ENCODE data around the gene PUS7. TPM values are rescaled to one million over a fixed set of nuclear protein-coding genes. Genes with fewer than 3 reads are reported as not detected.
"Not testable (repeated sequence)": the region's sequence is repeated elsewhere in the genome, so short reads cannot be mapped to it uniquely, and the experiment has no call there.

Gene PUS7
- total RNA-seq, 2 experiments from 2014 or later = 13.1 to 19.4 TPM

GRCh38 chr7:105413887-105414437 lies 108.1 kb downstream of the PUS7 start:
- CTCF ChIA-PET = interaction anchor here (0.9 kb wide), 1 partner anchor 9 kb away, joined by 3 read pairs; no protein-coding TSS in a partner anchor
- no peaks in the 10 kb centered on the region for H3K9me3 Mint-ChIP-seq (ENCODE audit: low read depth)

DNA sequence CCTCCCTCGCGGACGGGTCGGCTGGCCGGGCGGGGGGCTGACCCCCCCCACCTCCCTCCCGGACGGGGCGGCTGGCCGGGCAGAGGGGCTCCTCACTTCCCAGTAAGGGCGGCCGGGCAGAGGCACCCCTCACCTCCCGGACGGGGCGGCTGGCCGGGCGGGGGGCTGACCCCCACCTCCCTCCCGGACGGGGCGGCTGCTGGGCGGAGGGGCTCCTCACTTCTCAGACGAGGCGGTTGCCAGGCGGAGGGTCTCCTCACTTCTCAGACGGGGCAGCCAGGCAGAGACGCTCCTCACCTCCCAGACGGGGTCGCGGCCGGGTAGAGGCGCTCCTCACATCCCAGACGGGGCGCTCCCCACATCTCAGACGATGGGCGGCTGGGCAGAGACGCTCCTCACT lies 111.3 kb downstream of the PUS7 start:
- H3K27me3 Mint-ChIP-seq; CTCF ChIA-PET; H3K4me1 Mint-ChIP-seq; H3K9me3 Mint-ChIP-seq (ENCODE audit: low read depth); H3K36me3 Mint-ChIP-seq; ATAC-seq; DNase-seq; H3K27ac Mint-ChIP-seq; H3K4me3 Mint-ChIP-seq: not testable (repeated sequence)

More at GRCh38 chr7:105413887-105414437, 108.1 kb downstream of the PUS7 start:
- no peak for DNase-seq
- Mint-ChIP-seq H3K4me1 (no peaks in the 10 kb centered on the region), H3K27ac (no peak overlapping the region), H3K36me3 (no peaks in the 10 kb centered on the region), H3K4me3 (no peak overlapping the region), H3K27me3 (no peaks in the 10 kb centered on the region)
- no peak for ATAC-seq

GRCh38 chr7:105409775-105410174 lies 112.3 kb downstream of the PUS7 start:
- H3K9me3 Mint-ChIP-seq (ENCODE audit: low read depth); H3K4me1 Mint-ChIP-seq; H3K4me3 Mint-ChIP-seq; H3K27me3 Mint-ChIP-seq; CTCF ChIA-PET; ATAC-seq; DNase-seq; H3K36me3 Mint-ChIP-seq; H3K27ac Mint-ChIP-seq: not testable (repeated sequence)

- ATAC-seq (no peak), DNase-seq (no peak)
- Mint-ChIP-seq H3K4me3 (no peak overlapping the region), H3K27me3 (no peaks in the 10 kb centered on the region), H3K4me1 (no peaks in the 10 kb centered on the region), H3K9me3 (ENCODE audit: low read depth) (no peaks in the 10 kb centered on the region), H3K36me3 (no peaks in the 10 kb centered on the region), H3K27ac (no peak overlapping the region)
- CTCF ChIA-PET = no interaction called here
Observed at GRCh38 chr7:105408791-105409410, 113.2 kb downstream of the PUS7 start.

Other genes with a start within 250 kb of the PUS7 start
- gene SRPK2, start 133.3 kb downstream of the PUS7 start, total RNA-seq = 10 to 100 TPM; 40.4 to 41.2 TPM
- gene RINT1, start 9.9 kb upstream of the PUS7 start, total RNA-seq = 10 to 100 TPM; 22.8 to 25.7 TPM
- not detected for gene EFCAB10, start 59.2 kb upstream of the PUS7 start, total RNA-seq

Measured in activated CD8-positive, alpha-beta memory T cell treated with anti-CD3 and anti-CD28 coated beads, Interleukin-2, amount 10 ng/mL, durations not matched to agents 7 days and 5 days (primary cell).